Suppressor macrophage treated with lipopolysaccharide for 1 hour (primary cell): ENCODE measurements around the gene AHNAK2.
"Not testable (repeated sequence)": the region's sequence is repeated elsewhere in the genome, so short reads cannot be mapped to it uniquely, and the experiment has no call there.

Source experiments
- DNase-seq, 3 donors: peaks; one replicate each; pipeline ENCODE4 v3.0.0-alpha.2; 2020 to 2022

AHNAK2 gene

GRCh38 chr14:104971447-104972240 is 6.5 kb downstream of the AHNAK2 start:
- DNase-seq: no peak

GRCh38 chr14:104970231-104971068 is 7.7 kb downstream of the AHNAK2 start:
- DNase-seq: peak; percentile 26 to 49 (median 46)

- no peak for DNase-seq
Measured at GRCh38 chr14:104969741-104970230, 8.4 kb downstream of the AHNAK2 start.

- no peak for DNase-seq
Measured at GRCh38 chr14:104968541-104969401, 9.4 kb downstream of the AHNAK2 start.

- no peak for DNase-seq
Measured at GRCh38 chr14:104968153-104968527, 10.0 kb downstream of the AHNAK2 start.

GRCh38 chr14:104967386-104968152 is 10.6 kb downstream of the AHNAK2 start:
- peak in 1 of 3 donors; percentile 48 for DNase-seq

GRCh38 chr14:104966981-104967385 is 11.2 kb downstream of the AHNAK2 start:
- DNase-seq: no peak

- no peak for DNase-seq
Measured at GRCh38 chr14:104966261-104966865, 11.8 kb downstream of the AHNAK2 start.

GRCh38 chr14:104965561-104966231 is 12.5 kb downstream of the AHNAK2 start:
- no peak for DNase-seq

GRCh38 chr14:104964546-104964945 is 13.6 kb downstream of the AHNAK2 start:
- DNase-seq: no peak

- DNase-seq: no peak
Measured at GRCh38 chr14:104957146-104958113, 20.7 kb downstream of the AHNAK2 start.

GRCh38 chr14:104956290-104956890 is 21.8 kb downstream of the AHNAK2 start:
- DNase-seq: no peak

GRCh38 chr14:104955396-104955770 is 22.8 kb downstream of the AHNAK2 start:
- no peak for DNase-seq

GRCh38 chr14:104954746-104955395 is 23.3 kb downstream of the AHNAK2 start:
- DNase-seq: no peak

GRCh38 chr14:104953896-104954656 is 24.1 kb downstream of the AHNAK2 start:
- no peak for DNase-seq

- DNase-seq: no peak
Measured at GRCh38 chr14:104953097-104953496, 25.1 kb downstream of the AHNAK2 start.

GRCh38 chr14:104951863-104952657 is 26.1 kb downstream of the AHNAK2 start:
- DNase-seq: not testable (repeated sequence)
